ENCODE measurements around the gene RAP2C.

GRCh38 chrX:132187451-132187850 lies 31.8 kb downstream of the RAP2C start:
- no peak for TF ChIP-seq POLR2A (IDR thresholded peaks at IDR 0.05; ENCODE audit: low read depth, low read length)
- no peak for TF ChIP-seq CTCF (IDR thresholded peaks at IDR 0.05; ENCODE audit: extremely low read depth in 1 of 2, insufficient read depth in 1 of 2, low read depth in 1 of 2, low read length in 2 of 2)
- TF ChIP-seq JUN (IDR thresholded peaks at IDR 0.05; ENCODE audit: borderline replicate concordance, insufficient read depth, insufficient read length, low read depth), result no peak
- TF ChIP-seq POLR2AphosphoS5 (IDR thresholded peaks at IDR 0.05; ENCODE audit: insufficient read depth, low read depth, low read length), result no peak
- TF ChIP-seq EZH2 (IDR thresholded peaks at IDR 0.05; ENCODE audit: borderline replicate concordance, low read depth, low read length, severe bottlenecking), result no peak
- TF ChIP-seq MYC (IDR thresholded peaks at IDR 0.05; ENCODE audit: low read depth, low read length), result no peak
- TF ChIP-seq GATA2 (IDR thresholded peaks at IDR 0.05; ENCODE audit: insufficient read depth, insufficient read length, low read depth, low read length), result no peak
- TF ChIP-seq MAX (IDR thresholded peaks at IDR 0.05; ENCODE audit: insufficient read depth, insufficient read length), result no peak
- no peak for TF ChIP-seq FOS (IDR thresholded peaks at IDR 0.05; ENCODE audit: borderline replicate concordance, insufficient read depth, low read length)
